Endodermal cell (in vitro differentiated cells): ENCODE results near the gene LYPD4. TPM values are rescaled to one million over a fixed set of nuclear protein-coding genes. Genes with fewer than 3 reads are reported as not detected.
A peak's percentile ranks its signal among the peaks of the same experiment; 100 is the strongest.

ENCODE experiments used
- DNase-seq: peaks from one replicate; pipeline ENCODE4 v3.0.0-alpha.2; 2017
- H3K27ac ChIP-seq: 2 replicates; pipeline ENCODE4 v1.5.1; 2013; ENCODE audit warnings: mild to moderate bottlenecking, low read depth, low read length, moderate library complexity
- H3K27me3 ChIP-seq: 2 replicates; pipeline ENCODE4 v1.6.1; 2013; ENCODE audit warnings: mild to moderate bottlenecking, low read length, moderate library complexity; ENCODE audit not compliant: insufficient read depth, control insufficient read depth, poor library complexity, severe bottlenecking
- H3K36me3 ChIP-seq: 2 replicates; pipeline ENCODE4 v1.7.0; 2013; ENCODE audit warnings: mild to moderate bottlenecking, low read length, moderate library complexity; ENCODE audit not compliant: control insufficient read depth, insufficient read depth
- H3K4me1 ChIP-seq: one replicate; pipeline ENCODE4 v1.7.0; 2013; ENCODE audit warnings: low read length; ENCODE audit not compliant: control insufficient read depth, insufficient read depth
- H3K4me3 ChIP-seq: 2 replicates; pipeline ENCODE4 v1.5.1; 2013; ENCODE audit warnings: mild to moderate bottlenecking, low read length, moderate library complexity
- H3K9ac ChIP-seq: 2 replicates; pipeline ENCODE4 v1.6.1; 2013; ENCODE audit warnings: mild to moderate bottlenecking, low read length, moderate library complexity; ENCODE audit not compliant: poor library complexity, severe bottlenecking; ENCODE audit errors: extremely low read depth
- H3K9me3 ChIP-seq: 2 replicates; pipeline ENCODE4 v1.6.1; 2013; ENCODE audit warnings: mild to moderate bottlenecking, low read length, moderate library complexity; ENCODE audit not compliant: control insufficient read depth
- H3K27ac Mint-ChIP-seq: 2 replicates; pipeline ENCODE4 v1.8.0; 2020; ENCODE audit warnings: mixed read lengths
- H3K27me3 Mint-ChIP-seq: 2 replicates; pipeline ENCODE4 v1.8.0; 2021; ENCODE audit warnings: mild to moderate bottlenecking, mixed read lengths; ENCODE audit not compliant: insufficient read depth
- H3K36me3 Mint-ChIP-seq: 2 replicates; pipeline ENCODE4 v1.8.0; 2020; ENCODE audit warnings: low read depth, mixed read lengths
- H3K4me1 Mint-ChIP-seq: 2 replicates; pipeline ENCODE4 v1.8.0; 2020; ENCODE audit warnings: mixed read lengths
- H3K4me3 Mint-ChIP-seq: 2 replicates; pipeline ENCODE4 v1.8.0; 2020; ENCODE audit warnings: mild to moderate bottlenecking, moderate library complexity, mixed read lengths
- H3K9me3 Mint-ChIP-seq: 2 replicates; pipeline ENCODE4 v1.8.0; 2020; ENCODE audit warnings: mild to moderate bottlenecking, mixed read lengths
- WGBS, 2 experiments: methylation state at CpG; one replicate each; pipeline versions ENCODE4 v1.1.5 to v1.1.7; 2013; ENCODE audit warnings: missing lambda C conversion rate in 2 of 2, mixed read lengths in 1 of 2; ENCODE audit not compliant: insufficient coverage in 1 of 2, insufficient read length in 1 of 2; 5-methylcytosine and 5-hydroxymethylcytosine counted together
- total RNA-seq, 2 donors: library from RNA; stranded (reverse); fragmentation: NEBNext Ultra II Directional in 1 of 2; extraction: Animal tissue kit (Norgen Biotek cat#: 25700) in 1 of 2; gene quantifications; 2 replicates in 1 of 2; 3 replicates in 1 of 2; pipeline ENCODE4 v1.2.1, GENCODE V29; 2021
- TF ChIP-seq, protein P1 (sequence below): fragments of 200-600 bp; sonication (generic); conservative IDR thresholded peaks from 2 replicates; pipeline ENCODE4 v1.5.0; 2021; ENCODE audit warnings: antibody characterized with exemption, mild to moderate bottlenecking

Gene LYPD4
- total RNA-seq, 2 donors from 2014 or later, result not detected

DNA sequence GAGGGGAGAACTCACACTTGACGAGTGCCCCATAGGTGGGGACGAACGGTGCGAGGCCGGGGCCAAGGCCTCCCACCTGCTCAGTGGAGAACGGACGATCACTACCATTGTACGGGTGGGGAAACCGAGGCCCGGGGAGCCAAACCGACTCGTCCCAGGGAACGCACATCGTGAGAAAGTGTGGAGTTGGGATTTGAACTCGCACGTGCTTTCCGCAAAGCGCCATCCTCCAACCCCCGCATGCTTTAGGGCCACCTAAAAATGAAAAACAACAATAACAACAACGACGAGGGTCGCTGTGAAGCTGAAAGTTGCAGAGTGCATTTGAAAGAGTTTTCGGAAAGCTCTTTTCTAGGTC, 39.0 kb upstream of the LYPD4 start:
- Histone ChIP-seq H3K4me3 (peak overlapping the region; percentile 90), H3K36me3 (no peaks in the 10 kb centered on the region), H3K27me3 (no peaks in the 10 kb centered on the region), H3K4me1 (no peaks in the 10 kb centered on the region), H3K9me3 (no peaks in the 10 kb centered on the region), H3K27ac (no peak overlapping the region), H3K9ac (peak overlapping the region; percentile 61)
- no peak for DNase-seq
- WGBS, 2 experiments, result 3 to 14% methylated on average over 4 to 23 of the region's 23 CpGs
- Mint-ChIP-seq H3K4me1 (peaks cover 28% of the 10 kb centered on the region), H3K27ac (peak overlapping the region; percentile 88), H3K9me3 (no peaks in the 10 kb centered on the region), H3K36me3 (peaks cover 3% of the 10 kb centered on the region), H3K27me3 (peaks cover 34% of the 10 kb centered on the region), H3K4me3 (peak overlapping the region; percentile 68)
- TF ChIP-seq, protein P1, sequence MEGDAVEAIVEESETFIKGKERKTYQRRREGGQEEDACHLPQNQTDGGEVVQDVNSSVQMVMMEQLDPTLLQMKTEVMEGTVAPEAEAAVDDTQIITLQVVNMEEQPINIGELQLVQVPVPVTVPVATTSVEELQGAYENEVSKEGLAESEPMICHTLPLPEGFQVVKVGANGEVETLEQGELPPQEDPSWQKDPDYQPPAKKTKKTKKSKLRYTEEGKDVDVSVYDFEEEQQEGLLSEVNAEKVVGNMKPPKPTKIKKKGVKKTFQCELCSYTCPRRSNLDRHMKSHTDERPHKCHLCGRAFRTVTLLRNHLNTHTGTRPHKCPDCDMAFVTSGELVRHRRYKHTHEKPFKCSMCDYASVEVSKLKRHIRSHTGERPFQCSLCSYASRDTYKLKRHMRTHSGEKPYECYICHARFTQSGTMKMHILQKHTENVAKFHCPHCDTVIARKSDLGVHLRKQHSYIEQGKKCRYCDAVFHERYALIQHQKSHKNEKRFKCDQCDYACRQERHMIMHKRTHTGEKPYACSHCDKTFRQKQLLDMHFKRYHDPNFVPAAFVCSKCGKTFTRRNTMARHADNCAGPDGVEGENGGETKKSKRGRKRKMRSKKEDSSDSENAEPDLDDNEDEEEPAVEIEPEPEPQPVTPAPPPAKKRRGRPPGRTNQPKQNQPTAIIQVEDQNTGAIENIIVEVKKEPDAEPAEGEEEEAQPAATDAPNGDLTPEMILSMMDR, result no peak

DNA sequence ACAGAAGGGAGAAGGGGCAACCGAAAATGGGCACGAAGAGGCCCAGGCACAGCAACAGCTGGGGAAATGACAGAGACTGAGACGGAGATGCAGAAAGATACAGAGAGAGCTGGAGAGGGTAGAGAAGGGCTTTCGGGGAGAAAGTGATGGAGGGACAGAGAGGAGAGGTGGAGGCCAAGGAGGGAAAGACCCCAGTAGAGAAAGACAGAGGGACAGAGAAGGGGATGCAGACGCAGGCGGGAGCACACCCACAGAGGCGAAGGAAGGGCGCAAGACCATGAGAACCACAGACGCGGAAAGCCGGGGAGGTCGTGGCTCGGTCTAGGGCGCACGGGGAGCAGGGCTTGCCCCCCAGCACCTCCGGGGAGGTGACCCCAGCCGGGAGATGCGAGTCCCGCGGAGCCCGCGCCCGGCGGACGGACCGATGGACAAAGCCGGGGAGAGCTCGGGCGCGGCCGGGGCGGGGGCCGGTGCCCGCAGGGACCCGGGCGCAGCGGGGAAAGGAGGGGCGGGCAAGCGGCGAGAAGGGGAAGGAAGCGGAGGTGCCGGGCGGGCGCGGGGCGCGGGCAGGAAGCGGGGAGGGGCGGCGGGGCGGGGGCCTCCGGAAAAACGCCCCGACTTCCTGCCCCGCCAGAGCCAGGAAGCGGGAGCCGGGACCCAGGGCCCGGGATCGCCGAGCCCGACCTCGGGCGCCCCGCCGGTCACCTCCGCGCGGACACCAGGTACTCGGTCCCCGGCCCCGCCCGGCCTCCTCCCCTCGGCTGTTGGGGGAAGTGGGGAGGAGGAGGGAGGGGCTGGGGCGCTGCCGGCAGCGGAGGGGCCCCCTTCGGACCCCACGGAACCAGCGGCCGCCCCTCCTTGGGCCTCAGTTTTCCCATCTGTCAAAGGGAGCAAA, 38.3 kb upstream of the LYPD4 start, which contains the start of gene ARHGEF1:
ARHGEF1 (plus strand) TSS at position 617 of the 895 bp plus-strand sequence. CDS start 4,899 bp downstream, outside the sequence.
- Mint-ChIP-seq H3K27ac (peak within 1 kb of the TSS; percentile 88), H3K9me3 (no peaks in the 10 kb centered on the region), H3K36me3 (no peaks in the 10 kb centered on the region), H3K4me1 (peaks cover 23% of the 10 kb centered on the region), H3K27me3 (peaks cover 40% of the 10 kb centered on the region), H3K4me3 (peak within 1 kb of the TSS; percentile 68)
- TF ChIP-seq, protein P1, result no peak
- Histone ChIP-seq H3K27ac (no peak within 1 kb of the TSS), H3K9ac (peak within 1 kb of the TSS; percentile 61), H3K4me1 (no peaks in the 10 kb centered on the region), H3K27me3 (no peaks in the 10 kb centered on the region), H3K9me3 (no peaks in the 10 kb centered on the region), H3K4me3 (peak within 1 kb of the TSS; percentile 90), H3K36me3 (no peaks in the 10 kb centered on the region)
- 5 to 24% methylated on average over 6 to 76 of the region's 80 CpGs for WGBS, 2 experiments
- peak; percentile 73 for DNase-seq

DNA sequence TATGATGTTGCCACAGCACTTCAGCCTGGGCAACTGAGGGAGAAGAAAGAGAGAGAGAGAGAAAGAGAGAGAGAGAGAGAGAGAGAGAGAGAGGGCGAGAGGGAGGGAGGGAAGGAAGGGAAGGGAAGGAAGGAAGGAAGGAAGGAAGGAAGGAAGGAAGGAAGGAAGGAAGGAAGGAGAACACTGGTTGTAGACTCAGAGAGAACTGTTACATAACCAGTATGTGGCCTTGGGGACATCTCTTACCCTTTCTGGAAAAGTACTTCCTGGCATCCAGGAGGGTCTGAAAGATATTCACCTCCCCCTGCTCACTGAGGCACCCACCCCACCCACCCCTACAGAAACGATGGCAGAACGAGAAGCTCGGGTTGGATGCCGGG, 35.8 kb upstream of the LYPD4 start:
- no peak for DNase-seq
- no peaks in the 10 kb centered on the region for H3K27me3 ChIP-seq
- no peak overlapping the region for H3K4me3 ChIP-seq
- no peaks in the 10 kb centered on the region for H3K9me3 Mint-ChIP-seq
- no peak overlapping the region for H3K4me3 Mint-ChIP-seq
- no peaks in the 10 kb centered on the region for H3K36me3 Mint-ChIP-seq
- H3K27ac ChIP-seq, result no peak overlapping the region
- 86 to 100% methylated on average over 1 to 5 of the region's 5 CpGs for WGBS, 2 experiments
- TF ChIP-seq, protein P1, result no peak
- no peaks in the 10 kb centered on the region for H3K4me1 ChIP-seq
- no peaks in the 10 kb centered on the region for H3K9me3 ChIP-seq
- peaks cover 9% of the 10 kb centered on the region for H3K4me1 Mint-ChIP-seq
- H3K27me3 Mint-ChIP-seq, result peaks cover 56% of the 10 kb centered on the region
- no peak overlapping the region for H3K27ac Mint-ChIP-seq
- no peaks in the 10 kb centered on the region for H3K36me3 ChIP-seq
- no peak overlapping the region for H3K9ac ChIP-seq
